Measurements from ENCODE around the gene GPS1.

GRCh38 chr17:82079001-82079677, 27.4 kb downstream of the GPS1 start:
- TF ChIP-seq POLR2A (IDR thresholded peaks at IDR 0.05) (no peak), POLR2AphosphoS5 (IDR thresholded peaks at IDR 0.05; ENCODE audit: insufficient read depth in 1 of 2, low read depth in 1 of 2) (no peak)
- TF ChIP-seq, protein P1, sequence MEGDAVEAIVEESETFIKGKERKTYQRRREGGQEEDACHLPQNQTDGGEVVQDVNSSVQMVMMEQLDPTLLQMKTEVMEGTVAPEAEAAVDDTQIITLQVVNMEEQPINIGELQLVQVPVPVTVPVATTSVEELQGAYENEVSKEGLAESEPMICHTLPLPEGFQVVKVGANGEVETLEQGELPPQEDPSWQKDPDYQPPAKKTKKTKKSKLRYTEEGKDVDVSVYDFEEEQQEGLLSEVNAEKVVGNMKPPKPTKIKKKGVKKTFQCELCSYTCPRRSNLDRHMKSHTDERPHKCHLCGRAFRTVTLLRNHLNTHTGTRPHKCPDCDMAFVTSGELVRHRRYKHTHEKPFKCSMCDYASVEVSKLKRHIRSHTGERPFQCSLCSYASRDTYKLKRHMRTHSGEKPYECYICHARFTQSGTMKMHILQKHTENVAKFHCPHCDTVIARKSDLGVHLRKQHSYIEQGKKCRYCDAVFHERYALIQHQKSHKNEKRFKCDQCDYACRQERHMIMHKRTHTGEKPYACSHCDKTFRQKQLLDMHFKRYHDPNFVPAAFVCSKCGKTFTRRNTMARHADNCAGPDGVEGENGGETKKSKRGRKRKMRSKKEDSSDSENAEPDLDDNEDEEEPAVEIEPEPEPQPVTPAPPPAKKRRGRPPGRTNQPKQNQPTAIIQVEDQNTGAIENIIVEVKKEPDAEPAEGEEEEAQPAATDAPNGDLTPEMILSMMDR (IDR thresholded peaks at IDR 0.05): no peak

Measured in vagina (tissue), 2 donors.